Measurements from ENCODE around the gene MERTK. TPM values are rescaled to one million over a fixed set of nuclear protein-coding genes. Genes with fewer than 3 reads are reported as not detected.

The MERTK gene
- total RNA-seq, 4 donors from 2014 or later = 10.6 to 36.6 (median 24.6) TPM

GRCh38 chr2:112021290-112021689 is 122.9 kb downstream of the MERTK start:
- no peaks in the 10 kb centered on the region for H3K4me1 ChIP-seq
- no peak for DNase-seq
- no peaks in the 10 kb centered on the region for H3K36me3 ChIP-seq
- H3K9me3 ChIP-seq = no peaks in the 10 kb centered on the region
- TF ChIP-seq, protein P1, sequence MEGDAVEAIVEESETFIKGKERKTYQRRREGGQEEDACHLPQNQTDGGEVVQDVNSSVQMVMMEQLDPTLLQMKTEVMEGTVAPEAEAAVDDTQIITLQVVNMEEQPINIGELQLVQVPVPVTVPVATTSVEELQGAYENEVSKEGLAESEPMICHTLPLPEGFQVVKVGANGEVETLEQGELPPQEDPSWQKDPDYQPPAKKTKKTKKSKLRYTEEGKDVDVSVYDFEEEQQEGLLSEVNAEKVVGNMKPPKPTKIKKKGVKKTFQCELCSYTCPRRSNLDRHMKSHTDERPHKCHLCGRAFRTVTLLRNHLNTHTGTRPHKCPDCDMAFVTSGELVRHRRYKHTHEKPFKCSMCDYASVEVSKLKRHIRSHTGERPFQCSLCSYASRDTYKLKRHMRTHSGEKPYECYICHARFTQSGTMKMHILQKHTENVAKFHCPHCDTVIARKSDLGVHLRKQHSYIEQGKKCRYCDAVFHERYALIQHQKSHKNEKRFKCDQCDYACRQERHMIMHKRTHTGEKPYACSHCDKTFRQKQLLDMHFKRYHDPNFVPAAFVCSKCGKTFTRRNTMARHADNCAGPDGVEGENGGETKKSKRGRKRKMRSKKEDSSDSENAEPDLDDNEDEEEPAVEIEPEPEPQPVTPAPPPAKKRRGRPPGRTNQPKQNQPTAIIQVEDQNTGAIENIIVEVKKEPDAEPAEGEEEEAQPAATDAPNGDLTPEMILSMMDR (IDR thresholded peaks at IDR 0.05) = no peak
- no peak for TF ChIP-seq POLR2A (IDR thresholded peaks at IDR 0.05)
- no peaks in the 10 kb centered on the region for H3K27me3 ChIP-seq
- intact Hi-C loops (cut with DNase I; ENCODE audit: low total_unique reads) = no loop called here
- H3K4me3 ChIP-seq = no peak overlapping the region
- H3K27ac ChIP-seq = no peak overlapping the region

DNA sequence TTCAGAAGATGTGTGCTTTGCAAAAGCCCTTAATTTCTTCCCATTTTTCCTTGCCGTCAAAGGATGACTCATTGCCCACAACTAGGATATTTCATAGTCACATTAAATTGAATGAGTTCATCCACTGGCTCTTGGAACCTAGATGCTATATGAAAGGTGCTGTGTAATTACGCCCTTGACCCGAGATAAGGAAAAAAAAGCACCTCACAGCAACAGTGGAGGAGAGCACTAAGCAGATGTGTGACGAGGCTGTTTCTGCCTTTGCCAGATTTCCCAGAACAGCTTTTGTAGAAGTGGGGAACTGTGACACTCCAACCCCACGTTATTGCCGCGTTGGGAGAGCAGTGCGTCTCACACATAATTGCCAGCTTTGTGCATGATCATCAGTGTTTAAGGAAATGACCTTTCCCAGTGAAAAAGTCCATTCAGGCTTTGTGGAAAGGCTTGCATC is 123.4 kb downstream of the MERTK start:
- Histone ChIP-seq H3K27ac (no peak overlapping the region), H3K4me3 (no peak overlapping the region)
- intact Hi-C loops (cut with DNase I; ENCODE audit: low total_unique reads) = no loop called here

DNA sequence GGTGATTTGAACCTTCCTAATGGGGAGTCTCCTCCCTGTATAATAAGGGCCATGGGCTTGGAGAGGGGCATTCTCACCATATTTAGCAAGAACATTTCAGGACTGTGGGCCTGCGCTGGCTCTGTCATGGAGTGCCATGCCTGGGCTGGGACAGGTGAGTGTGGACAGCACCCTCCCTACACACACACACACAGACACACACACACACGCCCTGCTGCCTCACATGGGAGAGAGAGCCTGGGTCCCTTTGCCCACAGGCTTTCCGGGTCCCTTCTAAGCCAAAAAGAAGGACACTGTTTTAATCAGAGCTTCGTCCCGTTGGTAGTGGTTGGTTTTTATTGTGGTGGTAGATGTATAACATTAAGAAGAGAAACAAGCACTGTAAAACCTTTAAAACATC is 125.3 kb downstream of the MERTK start:
- Histone ChIP-seq H3K4me3 (no peak overlapping the region), H3K36me3 (no peaks in the 10 kb centered on the region), H3K27ac (no peak overlapping the region), H3K27me3 (no peaks in the 10 kb centered on the region), H3K4me1 (no peaks in the 10 kb centered on the region), H3K9me3 (no peaks in the 10 kb centered on the region)
- intact Hi-C loops (cut with DNase I; ENCODE audit: low total_unique reads) = no loop called here
- TF ChIP-seq POLR2A (IDR thresholded peaks at IDR 0.05) = no peak
- TF ChIP-seq, protein P1 (IDR thresholded peaks at IDR 0.05) = no peak
- no peak for DNase-seq

More for the DNA sequence above, 123.4 kb downstream of the MERTK start:
- DNase-seq = no peak
- no peaks in the 10 kb centered on the region for H3K27me3 ChIP-seq
- H3K36me3 ChIP-seq = no peaks in the 10 kb centered on the region
- H3K9me3 ChIP-seq = no peaks in the 10 kb centered on the region
- no peaks in the 10 kb centered on the region for H3K4me1 ChIP-seq
- TF ChIP-seq POLR2A (IDR thresholded peaks at IDR 0.05) = no peak
- TF ChIP-seq, protein P1 (IDR thresholded peaks at IDR 0.05) = no peak

DNA sequence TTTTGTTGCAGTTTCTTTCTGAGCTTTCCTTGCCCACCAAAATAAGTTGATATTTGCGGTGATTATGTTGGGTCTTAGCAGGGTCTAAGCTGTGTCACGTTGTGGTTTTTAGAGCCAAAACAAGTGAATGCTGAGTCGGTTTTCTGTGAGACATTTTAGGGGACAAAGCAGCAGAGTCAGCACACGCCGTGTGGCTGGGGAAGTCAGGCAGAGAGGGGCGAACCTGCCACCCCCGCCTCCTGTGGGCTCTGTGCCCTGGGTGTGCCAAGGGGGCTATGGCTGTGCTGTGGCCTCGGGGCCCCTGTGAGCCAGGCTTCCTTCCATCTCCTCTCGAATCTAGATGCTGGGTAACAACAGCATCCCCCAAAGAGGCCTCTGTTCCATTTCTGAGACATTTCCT is 125.8 kb downstream of the MERTK start:
- no peak for DNase-seq
- Histone ChIP-seq H3K4me3 (no peak overlapping the region), H3K4me1 (no peaks in the 10 kb centered on the region), H3K27ac (no peak overlapping the region), H3K9me3 (no peaks in the 10 kb centered on the region), H3K36me3 (no peaks in the 10 kb centered on the region), H3K27me3 (no peaks in the 10 kb centered on the region)
- intact Hi-C loops (cut with DNase I; ENCODE audit: low total_unique reads) = no loop called here
- TF ChIP-seq, protein P1 (IDR thresholded peaks at IDR 0.05) = no peak
- no peak for TF ChIP-seq POLR2A (IDR thresholded peaks at IDR 0.05)

DNA sequence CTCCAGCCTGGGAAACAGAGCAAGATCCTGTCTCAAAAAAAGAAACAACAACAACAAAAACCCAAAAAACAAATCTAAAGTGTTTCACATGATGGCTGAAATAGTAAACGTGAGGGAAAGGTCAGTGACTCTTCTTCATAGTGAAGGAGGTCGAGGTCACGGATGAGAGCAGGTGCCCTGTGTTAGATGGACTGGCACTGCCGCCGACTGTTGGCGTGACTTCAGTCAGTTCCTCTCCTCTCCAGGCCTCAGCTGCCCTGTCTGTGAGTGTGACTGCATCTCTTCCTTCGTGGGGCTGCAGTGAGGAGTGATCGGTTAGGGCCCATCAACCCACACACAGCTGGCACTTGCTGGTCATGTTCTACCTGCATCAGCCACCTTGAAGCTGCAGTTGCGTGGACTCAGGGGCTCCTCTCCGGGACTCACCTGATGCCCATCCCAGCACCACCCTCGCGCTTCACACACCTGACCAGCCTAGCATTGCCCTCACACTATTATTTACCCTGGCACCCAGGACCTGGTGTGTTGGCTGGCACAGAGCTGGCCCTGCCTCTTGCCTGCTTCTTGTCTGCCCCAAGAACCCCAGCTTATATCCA is 126.6 kb downstream of the MERTK start:
- intact Hi-C loops (cut with DNase I; ENCODE audit: low total_unique reads) = no loop called here
- TF ChIP-seq, protein P1 (IDR thresholded peaks at IDR 0.05) = no peak
- no peak for TF ChIP-seq POLR2A (IDR thresholded peaks at IDR 0.05)
- Histone ChIP-seq H3K27me3 (no peaks in the 10 kb centered on the region), H3K9me3 (no peaks in the 10 kb centered on the region), H3K4me1 (no peaks in the 10 kb centered on the region), H3K36me3 (no peaks in the 10 kb centered on the region), H3K4me3 (no peak overlapping the region), H3K27ac (no peak overlapping the region)
- DNase-seq = no peak
